ENCODE measurements around the gene PLA2G6. TPM values are rescaled to one million over a fixed set of nuclear protein-coding genes. Genes with fewer than 3 reads are reported as not detected.

PLA2G6 gene
- total and polyA plus RNA-seq, 9 of the 15 experiments (the other 6 are each of a cell fraction or from before 2014, with no cell fraction given), result 0.11 to 12.2 (median 9.7) TPM

DNA sequence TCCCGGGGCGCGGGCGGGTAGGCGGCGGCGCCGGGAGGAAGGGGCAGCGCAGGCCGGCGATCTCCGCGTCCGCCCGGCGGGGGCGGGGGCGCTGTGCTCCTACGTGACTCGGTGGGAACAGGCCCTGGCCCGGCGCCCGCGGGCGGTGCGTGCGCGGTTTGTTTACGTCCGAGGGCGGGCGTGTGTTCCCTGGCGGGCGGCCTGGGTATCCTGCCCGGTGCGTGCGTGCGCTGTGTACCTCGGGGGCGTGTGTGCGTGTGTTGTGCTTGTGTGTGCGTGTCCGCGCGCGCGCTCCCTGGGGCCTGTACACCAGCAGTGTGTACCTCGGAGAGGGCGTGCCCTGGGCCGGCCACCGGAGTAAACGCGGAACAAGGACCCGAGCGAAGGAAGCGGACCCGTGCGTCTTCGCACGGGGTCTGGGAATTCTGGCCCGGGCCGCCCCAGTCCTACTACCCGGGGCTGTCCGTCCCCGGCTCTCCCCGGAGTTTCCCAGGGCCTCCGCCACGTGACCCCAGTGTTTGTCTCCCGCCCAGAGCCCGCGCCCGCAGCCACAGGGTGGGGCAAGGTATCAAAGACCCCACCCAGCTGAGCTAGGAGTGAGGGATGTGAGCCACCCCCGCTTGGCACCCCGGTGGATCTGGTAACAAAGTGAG is 20.9 kb upstream of the PLA2G6 start:
- Histone ChIP-seq H3K79me2 (ENCODE audit: control insufficient read depth, insufficient read depth, low read length) (peaks cover 39% of the 10 kb centered on the region), H3K4me2 (ENCODE audit: insufficient read depth, low read length) (peak overlapping the region; percentile 82), H3K9me3 (replicated peaks; ENCODE audit: control insufficient read depth, insufficient read depth, low read depth, low read length) (no peaks in the 10 kb centered on the region), H3K27ac (ENCODE audit: extremely low read depth, low read depth, low read length) (peak overlapping the region; percentile 95), H4K20me1 (replicated peaks; ENCODE audit: control insufficient read depth, insufficient read depth, low read length) (peaks cover 18% of the 10 kb centered on the region; the same call in 1 of the 2 replicates), H3K9me1 (ENCODE audit: control insufficient read depth, insufficient read depth, low read length) (no peaks in the 10 kb centered on the region), H3K36me3 (ENCODE audit: control insufficient read depth, insufficient read depth, low read length) (no peaks in the 10 kb centered on the region), H3K27me3 (ENCODE audit: control insufficient read depth in 2 of 2, insufficient read depth in 2 of 2, low read length in 2 of 2) (no peaks in the 10 kb centered on the region), H3K9ac (ENCODE audit: insufficient read depth in 1 of 2, low read depth in 2 of 2, low read length in 2 of 2) (peak overlapping the region; percentile 87 to 94), H2AFZ (ENCODE audit: low read depth, low read length) (peak overlapping the region; percentile 55), H3K4me3 (peak overlapping the region; percentile 82), H3K4me1 (replicated peaks in 1 of 2; ENCODE audit: control insufficient read depth in 2 of 2, insufficient read depth in 2 of 2, low read length in 2 of 2) (peaks cover 4 to 22% of the 10 kb centered on the region in 2 experiments; a peak in 3 of 5 replicates)
- POLR2A ChIA-PET, result interaction anchor here (0.6 to 4.9 kb wide), 11 partner anchors 10 to 209 kb away, joined by 3 to 44 read pairs (median 3); partner anchors contain the start of gene PLA2G6
- in situ Hi-C loops (cut with MboI) (no loop called here), intact Hi-C loops (cut with micrococcal nuclease) (loop anchor here (10.0 kb wide), 1 partner anchor 88 kb away; the partner anchor contains the start of gene BAIAP2L2)
- BruUV-seq (replicated peaks), result no TSS peak
- ATAC-seq, result peak; percentile 80
- FAIRE-seq, result no peak
- 2% methylated on average over 27 of the region's 74 CpGs for WGBS (ENCODE audit: insufficient coverage, low coverage, missing lambda C conversion rate)
- CTCF ChIA-PET (ENCODE audit: low intra/inter-chr PET ratio), result no interaction called here
- DNase-seq (ENCODE audit: extremely low read depth in 1 of 4, low spot score in 3 of 4), result peak in 3 of 4 experiments; percentile 68 to 83 (median 70)
- TF ChIP-seq TGIF2 (CRISPR knock-in tag; IDR thresholded peaks at IDR 0.05) (no peak), FIP1L1 (IDR thresholded peaks at IDR 0.05; ENCODE audit: low read depth, low read length, poor library complexity, severe bottlenecking) (no peak), CTBP1 (IDR thresholded peaks at IDR 0.05; ENCODE audit: borderline replicate concordance) (peak; percentile 61; the same call in 1 of the 2 replicates), TAF7 (tag; IDR thresholded peaks at IDR 0.05) (no peak), PHF8 (IDR thresholded peaks at IDR 0.05; ENCODE audit: borderline replicate concordance, low read length) (peak; percentile 3; the same call in 1 of the 2 replicates), MED1 (CRISPR knock-in tag; IDR thresholded peaks at IDR 0.05; ENCODE audit: borderline replicate concordance) (0 out of 2 replicates have a peak, but pooled peaks have one; percentile 17), POLR3A (IDR thresholded peaks at IDR 0.05; ENCODE audit: borderline replicate concordance, extremely low read depth, insufficient read depth, insufficient read length) (no peak), ZNF41 (CRISPR knock-in tag; conservative IDR thresholded peaks at IDR 0.05) (no peak), NCOA4 (IDR thresholded peaks at IDR 0.05; ENCODE audit: partially characterized antibody) (no peak), STAT5A (IDR thresholded peaks at IDR 0.05; ENCODE audit: borderline replicate concordance, low read length) (no peak), POLR2H (tag; IDR thresholded peaks at IDR 0.05; ENCODE audit: low read depth) (no peak), ZNF445 (CRISPR knock-in tag; IDR thresholded peaks at IDR 0.05; ENCODE audit: low read depth) (no peak)
- TF ChIP-seq, protein P1, sequence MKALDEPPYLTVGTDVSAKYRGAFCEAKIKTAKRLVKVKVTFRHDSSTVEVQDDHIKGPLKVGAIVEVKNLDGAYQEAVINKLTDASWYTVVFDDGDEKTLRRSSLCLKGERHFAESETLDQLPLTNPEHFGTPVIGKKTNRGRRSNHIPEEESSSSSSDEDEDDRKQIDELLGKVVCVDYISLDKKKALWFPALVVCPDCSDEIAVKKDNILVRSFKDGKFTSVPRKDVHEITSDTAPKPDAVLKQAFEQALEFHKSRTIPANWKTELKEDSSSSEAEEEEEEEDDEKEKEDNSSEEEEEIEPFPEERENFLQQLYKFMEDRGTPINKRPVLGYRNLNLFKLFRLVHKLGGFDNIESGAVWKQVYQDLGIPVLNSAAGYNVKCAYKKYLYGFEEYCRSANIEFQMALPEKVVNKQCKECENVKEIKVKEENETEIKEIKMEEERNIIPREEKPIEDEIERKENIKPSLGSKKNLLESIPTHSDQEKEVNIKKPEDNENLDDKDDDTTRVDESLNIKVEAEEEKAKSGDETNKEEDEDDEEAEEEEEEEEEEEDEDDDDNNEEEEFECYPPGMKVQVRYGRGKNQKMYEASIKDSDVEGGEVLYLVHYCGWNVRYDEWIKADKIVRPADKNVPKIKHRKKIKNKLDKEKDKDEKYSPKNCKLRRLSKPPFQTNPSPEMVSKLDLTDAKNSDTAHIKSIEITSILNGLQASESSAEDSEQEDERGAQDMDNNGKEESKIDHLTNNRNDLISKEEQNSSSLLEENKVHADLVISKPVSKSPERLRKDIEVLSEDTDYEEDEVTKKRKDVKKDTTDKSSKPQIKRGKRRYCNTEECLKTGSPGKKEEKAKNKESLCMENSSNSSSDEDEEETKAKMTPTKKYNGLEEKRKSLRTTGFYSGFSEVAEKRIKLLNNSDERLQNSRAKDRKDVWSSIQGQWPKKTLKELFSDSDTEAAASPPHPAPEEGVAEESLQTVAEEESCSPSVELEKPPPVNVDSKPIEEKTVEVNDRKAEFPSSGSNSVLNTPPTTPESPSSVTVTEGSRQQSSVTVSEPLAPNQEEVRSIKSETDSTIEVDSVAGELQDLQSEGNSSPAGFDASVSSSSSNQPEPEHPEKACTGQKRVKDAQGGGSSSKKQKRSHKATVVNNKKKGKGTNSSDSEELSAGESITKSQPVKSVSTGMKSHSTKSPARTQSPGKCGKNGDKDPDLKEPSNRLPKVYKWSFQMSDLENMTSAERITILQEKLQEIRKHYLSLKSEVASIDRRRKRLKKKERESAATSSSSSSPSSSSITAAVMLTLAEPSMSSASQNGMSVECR (CRISPR knock-in tag; IDR thresholded peaks at IDR 0.05), result no peak; the same call in 1 of the 2 replicates
- TF ChIP-seq, protein P2, sequence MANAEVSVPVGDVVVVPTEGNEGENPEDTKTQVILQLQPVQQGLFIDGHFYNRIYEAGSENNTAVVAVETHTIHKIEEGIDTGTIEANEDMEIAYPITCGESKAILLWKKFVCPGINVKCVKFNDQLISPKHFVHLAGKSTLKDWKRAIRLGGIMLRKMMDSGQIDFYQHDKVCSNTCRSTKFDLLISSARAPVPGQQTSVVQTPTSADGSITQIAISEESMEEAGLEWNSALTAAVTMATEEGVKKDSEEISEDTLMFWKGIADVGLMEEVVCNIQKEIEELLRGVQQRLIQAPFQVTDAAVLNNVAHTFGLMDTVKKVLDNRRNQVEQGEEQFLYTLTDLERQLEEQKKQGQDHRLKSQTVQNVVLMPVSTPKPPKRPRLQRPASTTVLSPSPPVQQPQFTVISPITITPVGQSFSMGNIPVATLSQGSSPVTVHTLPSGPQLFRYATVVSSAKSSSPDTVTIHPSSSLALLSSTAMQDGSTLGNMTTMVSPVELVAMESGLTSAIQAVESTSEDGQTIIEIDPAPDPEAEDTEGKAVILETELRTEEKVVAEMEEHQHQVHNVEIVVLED (CRISPR knock-in tag; IDR thresholded peaks at IDR 0.05), result peak; percentile 68

All from K562 (cell line).